Measurements from ENCODE around the gene POU3F1. TPM values are rescaled to one million over a fixed set of nuclear protein-coding genes. Genes with fewer than 3 reads are reported as not detected.

The POU3F1 gene
- total and polyA plus RNA-seq, 8 donors, result 0.07 to 0.57 (median 0.08) TPM; not detected in 4

GRCh38 chr1:37994886-37995566 lies 51.6 kb downstream of the POU3F1 start:
- H3K27ac ChIP-seq, result peak overlapping the region; percentile 57 to 83 (median 79)
- FAIRE-seq (no peak), DNase-seq (no peak), ATAC-seq (peak in 1 of 4 donors; percentile 3)
- intact Hi-C loops (cut with DNase I), result no loop called here
- peak overlapping the region in 2 of 4 donors; percentile 53 to 56 for H3K4me3 ChIP-seq
- H3K36me3 ChIP-seq, result no peaks in the 10 kb centered on the region
- WGBS, 2 donors, result 50 to 59% methylated on average over 11 of the region's 11 CpGs
- H3K27me3 ChIP-seq, result no peaks in the 10 kb centered on the region
- TF ChIP-seq, protein P1, sequence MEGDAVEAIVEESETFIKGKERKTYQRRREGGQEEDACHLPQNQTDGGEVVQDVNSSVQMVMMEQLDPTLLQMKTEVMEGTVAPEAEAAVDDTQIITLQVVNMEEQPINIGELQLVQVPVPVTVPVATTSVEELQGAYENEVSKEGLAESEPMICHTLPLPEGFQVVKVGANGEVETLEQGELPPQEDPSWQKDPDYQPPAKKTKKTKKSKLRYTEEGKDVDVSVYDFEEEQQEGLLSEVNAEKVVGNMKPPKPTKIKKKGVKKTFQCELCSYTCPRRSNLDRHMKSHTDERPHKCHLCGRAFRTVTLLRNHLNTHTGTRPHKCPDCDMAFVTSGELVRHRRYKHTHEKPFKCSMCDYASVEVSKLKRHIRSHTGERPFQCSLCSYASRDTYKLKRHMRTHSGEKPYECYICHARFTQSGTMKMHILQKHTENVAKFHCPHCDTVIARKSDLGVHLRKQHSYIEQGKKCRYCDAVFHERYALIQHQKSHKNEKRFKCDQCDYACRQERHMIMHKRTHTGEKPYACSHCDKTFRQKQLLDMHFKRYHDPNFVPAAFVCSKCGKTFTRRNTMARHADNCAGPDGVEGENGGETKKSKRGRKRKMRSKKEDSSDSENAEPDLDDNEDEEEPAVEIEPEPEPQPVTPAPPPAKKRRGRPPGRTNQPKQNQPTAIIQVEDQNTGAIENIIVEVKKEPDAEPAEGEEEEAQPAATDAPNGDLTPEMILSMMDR (IDR thresholded peaks at IDR 0.05), result no peak
- H3K4me1 ChIP-seq, result peaks cover 4 to 19% (median 10%) of the 10 kb centered on the region in 3 donors
- H3K9me3 ChIP-seq, result no peaks in the 10 kb centered on the region

Small RNA genes lying within 50 kb of the gene (microRNA-seq; reads per million reads assigned to microRNA genes)
- gene MIR3659, result 0.39 to 0.88 reads per million in 2 donors

Other genes with a start within 250 kb of the POU3F1 start
- 10 to 100 TPM; 18.2 to 26.9 (median 23.1) TPM for gene C1orf122, start 239.0 kb downstream of the POU3F1 start, total RNA-seq
- 10 to 100 TPM; 33.1 to 46.1 TPM for gene C1orf122, start 239.0 kb downstream of the POU3F1 start, polyA plus RNA-seq
- gene YRDC, start 238.6 kb downstream of the POU3F1 start, total RNA-seq, result 10 to 100 TPM in 1 of 6 donors, 1 to 10 TPM in 5; 5.2 to 11.9 (median 6.2) TPM
- gene YRDC, start 238.6 kb downstream of the POU3F1 start, polyA plus RNA-seq, result 1 to 10 TPM; 4.8 to 9.3 TPM
- 10 to 100 TPM in 2 of 6 donors, 1 to 10 TPM in 4; 6.2 to 13.5 (median 8.0) TPM for gene MTF1, start 187.2 kb downstream of the POU3F1 start, total RNA-seq
- gene MTF1, start 187.2 kb downstream of the POU3F1 start, polyA plus RNA-seq, result 1 to 10 TPM; 1.4 to 2.0 TPM
- 10 to 100 TPM in 5 of 6 donors, 1 to 10 TPM in 1; 7.5 to 16.1 (median 11.9) TPM for gene INPP5B, start 99.7 kb downstream of the POU3F1 start, total RNA-seq
- gene INPP5B, start 99.7 kb downstream of the POU3F1 start, polyA plus RNA-seq, result 10 to 100 TPM; 11.7 to 13.5 TPM
- 10 to 100 TPM; 13.0 to 24.6 (median 19.4) TPM for gene SF3A3, start 56.8 kb downstream of the POU3F1 start, total RNA-seq
- 10 to 100 TPM in 1 of 2 donors, 1 to 10 TPM in 1; 7.9 to 17.0 TPM for gene SF3A3, start 56.8 kb downstream of the POU3F1 start, polyA plus RNA-seq
- 10 to 100 TPM in 1 of 6 donors, 1 to 10 TPM in 5; 7.4 to 11.3 (median 8.3) TPM for gene FHL3, start 41.3 kb downstream of the POU3F1 start, total RNA-seq
- gene FHL3, start 41.3 kb downstream of the POU3F1 start, polyA plus RNA-seq, result 1 to 10 TPM; 5.1 to 7.0 TPM
- gene UTP11, start 34.1 kb downstream of the POU3F1 start, total RNA-seq, result 10 to 100 TPM in 5 of 6 donors, 1 to 10 TPM in 1; 7.8 to 16.6 (median 15.2) TPM
- gene UTP11, start 34.1 kb downstream of the POU3F1 start, polyA plus RNA-seq, result 10 to 100 TPM in 1 of 2 donors, 1 to 10 TPM in 1; 8.2 to 15.0 TPM